Astrocyte (in vitro differentiated cells and primary cell): ENCODE measurements around the gene MOK. TPM values are rescaled to one million over a fixed set of nuclear protein-coding genes. Genes with fewer than 3 reads are reported as not detected.

Experiments
- DNase-seq: peaks from one replicate; pipeline ENCODE4 v3.0.0-alpha.2; 2010; ENCODE audit warnings: low read depth
- FAIRE-seq: peaks from 2 replicates; lab custom pipeline; 2011; peaks lifted over from hg19 to GRCh38; lab: Jason Lieb, UNC
- H2AFZ ChIP-seq: 2 replicates; pipeline ENCODE4 v1.6.0; 2012; ENCODE audit warnings: low read depth, low read length, inconsistent platforms
- H3K27ac ChIP-seq: 2 replicates; pipeline ENCODE4 v1.5.1; 2011; ENCODE audit warnings: low read depth, low read length, inconsistent platforms
- H3K27me3 ChIP-seq: 2 replicates; pipeline ENCODE4 v1.6.0; 2011; ENCODE audit warnings: low read length, inconsistent platforms; ENCODE audit not compliant: insufficient read depth
- H3K36me3 ChIP-seq: 2 replicates; pipeline ENCODE4 v1.5.1; 2011; ENCODE audit warnings: low read length, inconsistent platforms; ENCODE audit not compliant: insufficient read depth
- H3K4me1 ChIP-seq: 2 replicates; pipeline ENCODE4 v1.5.1; 2011; ENCODE audit warnings: low read length, inconsistent platforms; ENCODE audit not compliant: insufficient read depth
- H3K4me2 ChIP-seq: 2 replicates; pipeline ENCODE4 v1.6.0; 2012; ENCODE audit warnings: low read length, inconsistent platforms
- H3K4me3 ChIP-seq: 2 replicates; pipeline ENCODE4 v1.5.1; 2011; ENCODE audit warnings: low read depth, mild to moderate bottlenecking, low read length, inconsistent platforms; ENCODE audit not compliant: insufficient read depth
- H3K79me2 ChIP-seq: 2 replicates; pipeline ENCODE4 v1.6.0; 2012; ENCODE audit warnings: mild to moderate bottlenecking, low read length, inconsistent platforms; ENCODE audit not compliant: insufficient read depth
- H3K9ac ChIP-seq: 2 replicates; pipeline ENCODE4 v1.6.0; 2012; ENCODE audit warnings: mild to moderate bottlenecking, low read length, inconsistent platforms
- H3K9me3 ChIP-seq: 2 replicates; pipeline ENCODE4 v1.5.1; 2012; ENCODE audit warnings: low read depth, mild to moderate bottlenecking, low read length, inconsistent platforms; ENCODE audit not compliant: insufficient read depth
- H4K20me1 ChIP-seq: 2 replicates; pipeline ENCODE4 v1.6.0; 2012; ENCODE audit warnings: low read length, inconsistent platforms; ENCODE audit not compliant: insufficient read depth
- H3K27ac Mint-ChIP-seq: one replicate; pipeline ENCODE4 v1.8.0; 2021; ENCODE audit warnings: mild to moderate bottlenecking, mixed read lengths; ENCODE audit not compliant: unreplicated experiment
- H3K27me3 Mint-ChIP-seq: one replicate; pipeline ENCODE4 v1.8.0; 2021; ENCODE audit warnings: low read depth, mixed read lengths; ENCODE audit not compliant: unreplicated experiment
- H3K36me3 Mint-ChIP-seq: one replicate; pipeline ENCODE4 v1.8.0; 2021; ENCODE audit warnings: low read depth, mixed read lengths; ENCODE audit not compliant: unreplicated experiment
- H3K4me1 Mint-ChIP-seq: one replicate; pipeline ENCODE4 v1.8.0; 2021; ENCODE audit warnings: low read depth, mixed read lengths; ENCODE audit not compliant: unreplicated experiment
- H3K4me3 Mint-ChIP-seq: one replicate; pipeline ENCODE4 v1.8.0; 2021; ENCODE audit warnings: mild to moderate bottlenecking, moderate library complexity, mixed read lengths; ENCODE audit not compliant: unreplicated experiment
- H3K9me3 Mint-ChIP-seq: one replicate; pipeline ENCODE4 v1.8.0; 2021; ENCODE audit warnings: mild to moderate bottlenecking, mixed read lengths; ENCODE audit not compliant: unreplicated experiment
- CTCF ChIP-seq: IDR thresholded peaks from 2 replicates; pipeline ENCODE4 v1.5.1; 2011; ENCODE audit warnings: low read depth, mild to moderate bottlenecking, inconsistent platforms, low read length, moderate library complexity; ENCODE audit not compliant: insufficient read depth
- EZH2 ChIP-seq: IDR thresholded peaks from 2 replicates; pipeline ENCODE4 v1.6.1; 2012; ENCODE audit warnings: mild to moderate bottlenecking, low read length, inconsistent platforms; ENCODE audit not compliant: insufficient read depth
- total RNA-seq: library from RNA; stranded (reverse); gene quantifications from 2 replicates; pipeline ENCODE4 v1.2.1, GENCODE V29; 2021

Gene MOK
- total RNA-seq, 1 donor from 2014 or later, result 9.3 TPM

GRCh38 chr14:102341566-102341965, 36.6 kb upstream of the MOK start:
- no peaks in the 10 kb centered on the region for H3K9me3 Mint-ChIP-seq
- H3K4me2 ChIP-seq, result no peak overlapping the region
- no peak overlapping the region for H3K9ac ChIP-seq
- no peak overlapping the region for H2AFZ ChIP-seq
- no peak overlapping the region for H3K27ac Mint-ChIP-seq
- H3K4me1 ChIP-seq, result no peaks in the 10 kb centered on the region
- DNase-seq (no peak), FAIRE-seq (no peak)
- H3K4me3 ChIP-seq, result no peak overlapping the region
- H3K36me3 Mint-ChIP-seq, result peaks cover 17% of the 10 kb centered on the region
- no peaks in the 10 kb centered on the region for H3K9me3 ChIP-seq
- TF ChIP-seq EZH2 (no peak), CTCF (no peak)
- H3K4me3 Mint-ChIP-seq, result no peak overlapping the region
- H3K27me3 ChIP-seq, result no peaks in the 10 kb centered on the region
- H3K4me1 Mint-ChIP-seq, result no peaks in the 10 kb centered on the region
- H3K27me3 Mint-ChIP-seq, result no peaks in the 10 kb centered on the region
- H4K20me1 ChIP-seq, result no peaks in the 10 kb centered on the region
- no peaks in the 10 kb centered on the region for H3K79me2 ChIP-seq
- peaks cover 26% of the 10 kb centered on the region for H3K36me3 ChIP-seq
- no peak overlapping the region for H3K27ac ChIP-seq

- Mint-ChIP-seq H3K4me1 (no peaks in the 10 kb centered on the region), H3K36me3 (peaks cover 12% of the 10 kb centered on the region), H3K27ac (no peak overlapping the region), H3K4me3 (no peak overlapping the region), H3K9me3 (no peaks in the 10 kb centered on the region), H3K27me3 (no peaks in the 10 kb centered on the region)
- Histone ChIP-seq H3K36me3 (peaks cover 17% of the 10 kb centered on the region), H4K20me1 (no peaks in the 10 kb centered on the region), H3K27me3 (no peaks in the 10 kb centered on the region), H3K9ac (no peak overlapping the region), H3K27ac (no peak overlapping the region), H2AFZ (no peak overlapping the region), H3K4me3 (no peak overlapping the region), H3K4me2 (no peak overlapping the region), H3K79me2 (no peaks in the 10 kb centered on the region), H3K4me1 (no peaks in the 10 kb centered on the region), H3K9me3 (no peaks in the 10 kb centered on the region)
- TF ChIP-seq CTCF, result no peak
- TF ChIP-seq EZH2, result no peak
- DNase-seq (no peak), FAIRE-seq (no peak)
These were observed 33.8 kb upstream of the MOK start for GRCh38 chr14:102338724-102339123.

GRCh38 chr14:102335163-102335562, 30.2 kb upstream of the MOK start:
- no peak overlapping the region for H3K27ac Mint-ChIP-seq
- FAIRE-seq (no peak), DNase-seq (no peak)
- peaks cover 2% of the 10 kb centered on the region for H3K36me3 Mint-ChIP-seq
- no peaks in the 10 kb centered on the region for H3K4me1 Mint-ChIP-seq
- Histone ChIP-seq H3K27ac (no peak overlapping the region), H3K27me3 (no peaks in the 10 kb centered on the region), H3K9me3 (no peaks in the 10 kb centered on the region), H3K9ac (no peak overlapping the region), H4K20me1 (no peaks in the 10 kb centered on the region), H3K4me2 (no peak overlapping the region), H3K4me3 (no peak overlapping the region), H2AFZ (no peak overlapping the region), H3K4me1 (no peaks in the 10 kb centered on the region), H3K36me3 (peaks cover 11% of the 10 kb centered on the region), H3K79me2 (no peaks in the 10 kb centered on the region)
- no peak overlapping the region for H3K4me3 Mint-ChIP-seq
- TF ChIP-seq EZH2, result no peak
- TF ChIP-seq CTCF, result no peak
- H3K9me3 Mint-ChIP-seq, result no peaks in the 10 kb centered on the region
- H3K27me3 Mint-ChIP-seq, result no peaks in the 10 kb centered on the region
